ENCODE results near the gene TSHZ1. TPM values are rescaled to one million over a fixed set of nuclear protein-coding genes. Genes with fewer than 3 reads are reported as not detected.
A peak's percentile ranks its signal among the peaks of the same experiment; 100 is the strongest.

Gene TSHZ1, protein sequence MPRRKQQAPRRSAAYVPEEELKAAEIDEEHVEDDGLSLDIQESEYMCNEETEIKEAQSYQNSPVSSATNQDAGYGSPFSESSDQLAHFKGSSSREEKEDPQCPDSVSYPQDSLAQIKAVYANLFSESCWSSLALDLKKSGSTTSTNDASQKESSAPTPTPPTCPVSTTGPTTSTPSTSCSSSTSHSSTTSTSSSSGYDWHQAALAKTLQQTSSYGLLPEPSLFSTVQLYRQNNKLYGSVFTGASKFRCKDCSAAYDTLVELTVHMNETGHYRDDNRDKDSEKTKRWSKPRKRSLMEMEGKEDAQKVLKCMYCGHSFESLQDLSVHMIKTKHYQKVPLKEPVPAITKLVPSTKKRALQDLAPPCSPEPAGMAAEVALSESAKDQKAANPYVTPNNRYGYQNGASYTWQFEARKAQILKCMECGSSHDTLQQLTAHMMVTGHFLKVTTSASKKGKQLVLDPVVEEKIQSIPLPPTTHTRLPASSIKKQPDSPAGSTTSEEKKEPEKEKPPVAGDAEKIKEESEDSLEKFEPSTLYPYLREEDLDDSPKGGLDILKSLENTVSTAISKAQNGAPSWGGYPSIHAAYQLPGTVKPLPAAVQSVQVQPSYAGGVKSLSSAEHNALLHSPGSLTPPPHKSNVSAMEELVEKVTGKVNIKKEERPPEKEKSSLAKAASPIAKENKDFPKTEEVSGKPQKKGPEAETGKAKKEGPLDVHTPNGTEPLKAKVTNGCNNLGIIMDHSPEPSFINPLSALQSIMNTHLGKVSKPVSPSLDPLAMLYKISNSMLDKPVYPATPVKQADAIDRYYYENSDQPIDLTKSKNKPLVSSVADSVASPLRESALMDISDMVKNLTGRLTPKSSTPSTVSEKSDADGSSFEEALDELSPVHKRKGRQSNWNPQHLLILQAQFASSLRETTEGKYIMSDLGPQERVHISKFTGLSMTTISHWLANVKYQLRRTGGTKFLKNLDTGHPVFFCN (N-terminal part only)
- total RNA-seq (16.0 TPM), polyA plus RNA-seq (ENCODE audit: insufficient read depth in 1 of 8, insufficient read length in 8 of 8, low replicate concordance in 1 of 8) (10 to 100 TPM; 19.7 to 31.8 (median 26.3) TPM)
- long read RNA-seq, donor 1, full-length matches to known transcripts, result 17 of 17 reads
- long read RNA-seq, donor 1, partial matches to known transcripts, result 0 of 17 reads
- long read RNA-seq, donor 1, other reads (novel, unspliced or antisense), result 0 of 17 reads
- long read RNA-seq, donor 2, full-length matches to known transcripts, result 3 of 3 reads
- long read RNA-seq, donor 2, partial matches to known transcripts, result 0 of 3 reads
- long read RNA-seq, donor 2, other reads (novel, unspliced or antisense), result 0 of 3 reads
- long read RNA-seq, donor 3, full-length matches to known transcripts, result 35 of 55 reads
- long read RNA-seq, donor 3, partial matches to known transcripts, result 20 of 55 reads
- long read RNA-seq, donor 3, other reads (novel, unspliced or antisense), result 0 of 55 reads
- long read RNA-seq, donor 4, full-length matches to known transcripts, result 33 of 33 reads
- long read RNA-seq, donor 4, partial matches to known transcripts, result 0 of 33 reads
- long read RNA-seq, donor 4, other reads (novel, unspliced or antisense), result 0 of 33 reads
- long read RNA-seq, donor 5, full-length matches to known transcripts, result 56 of 56 reads
- long read RNA-seq, donor 5, partial matches to known transcripts, result 0 of 56 reads
- long read RNA-seq, donor 5, other reads (novel, unspliced or antisense), result 0 of 56 reads
- long read RNA-seq, donor 6, full-length matches to known transcripts, result 40 of 40 reads
- long read RNA-seq, donor 6, partial matches to known transcripts, result 0 of 40 reads
- long read RNA-seq, donor 6, other reads (novel, unspliced or antisense), result 0 of 40 reads
- long read RNA-seq, donor 7, full-length matches to known transcripts, result 30 of 36 reads
- long read RNA-seq, donor 7, partial matches to known transcripts, result 6 of 36 reads
- long read RNA-seq, donor 7, other reads (novel, unspliced or antisense), result 0 of 36 reads
- long read RNA-seq, donor 8, full-length matches to known transcripts, result 33 of 33 reads
- long read RNA-seq, donor 8, partial matches to known transcripts, result 0 of 33 reads
- long read RNA-seq, donor 8, other reads (novel, unspliced or antisense), result 0 of 33 reads
- long read RNA-seq, donor 9, full-length matches to known transcripts, result 36 of 36 reads
- long read RNA-seq, donor 9, partial matches to known transcripts, result 0 of 36 reads
- long read RNA-seq, donor 9, other reads (novel, unspliced or antisense), result 0 of 36 reads
- long read RNA-seq, donor 10, full-length matches to known transcripts, result 39 of 46 reads
- long read RNA-seq, donor 10, partial matches to known transcripts, result 7 of 46 reads
- long read RNA-seq, donor 10, other reads (novel, unspliced or antisense), result 0 of 46 reads
- long read RNA-seq, donor 11, full-length matches to known transcripts, result 40 of 40 reads
- long read RNA-seq, donor 11, partial matches to known transcripts, result 0 of 40 reads
- long read RNA-seq, donor 11, other reads (novel, unspliced or antisense), result 0 of 40 reads

GRCh38 chr18:75210274-75211001 lies at the start of gene TSHZ1:
TSHZ1 (plus strand) TSS chr18:75210797; CDS start chr18:75211877, 1,080 bp downstream.
- H3K4me3 ChIP-seq (ENCODE audit: low read length), result peak within 1 kb of the TSS; percentile 95
- peaks cover 30% of the 10 kb centered on the region for H3K4me1 ChIP-seq (ENCODE audit: control insufficient read depth, insufficient read depth, low read length)
- peak within 1 kb of the TSS; percentile 98 for H3K27ac ChIP-seq (ENCODE audit: low read length)
- H3K36me3 ChIP-seq (ENCODE audit: control insufficient read depth, insufficient read depth, low read length), result peaks cover 2% of the 10 kb centered on the region
- no peaks in the 10 kb centered on the region for H3K9me3 ChIP-seq (replicated peaks; ENCODE audit: control insufficient read depth, low read depth, low read length)
- DNase-seq, result peak; percentile 98
- WGBS (ENCODE audit: insufficient coverage), result no CpG with 5 or more reads among the region's 15 CpGs
- no peaks in the 10 kb centered on the region for H3K27me3 ChIP-seq (ENCODE audit: control insufficient read depth, insufficient read depth, low read length)

DNA sequence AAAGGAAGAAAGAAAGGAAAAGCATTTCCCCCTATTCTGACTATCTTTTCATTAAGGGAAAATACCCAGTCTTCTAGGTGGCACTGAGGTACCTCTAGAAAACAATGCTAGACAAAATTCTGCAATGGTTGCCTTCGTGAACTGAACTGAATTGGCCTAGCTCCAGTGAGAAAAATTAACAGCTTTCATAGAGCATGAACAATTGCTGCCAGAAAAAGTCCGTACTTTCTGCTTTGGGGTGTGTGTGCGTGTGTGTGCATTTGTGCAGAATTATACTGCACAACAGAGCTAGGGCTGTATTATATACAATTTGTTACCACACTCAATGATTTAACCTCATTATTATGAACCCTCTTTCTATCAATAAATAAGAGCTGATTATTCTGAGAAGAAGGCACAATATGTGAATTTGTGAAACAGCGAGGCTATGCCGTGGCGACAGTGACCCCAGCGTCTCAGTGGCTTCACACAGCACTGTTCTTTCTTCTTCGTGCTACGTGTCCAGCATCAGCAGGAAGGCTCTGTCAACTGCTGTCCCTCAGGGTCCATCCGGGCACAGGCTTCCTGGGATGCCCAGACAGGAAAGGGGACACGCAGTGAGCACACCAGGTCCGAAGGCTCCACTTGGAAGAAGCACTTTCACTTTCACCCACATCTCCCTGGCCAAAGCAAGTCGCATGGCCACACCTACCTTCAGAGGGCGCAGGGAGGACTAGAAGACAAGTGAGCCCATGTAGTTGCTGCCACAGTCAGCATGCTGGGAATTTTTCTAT lies 49.2 kb upstream of the TSHZ1 start:
- peak overlapping the region; percentile 12 for H3K4me3 ChIP-seq (ENCODE audit: low read length)
- peak; percentile 17 for DNase-seq
- WGBS (ENCODE audit: insufficient coverage), result 81% methylated on average over 9 of the region's 14 CpGs
- H3K4me1 ChIP-seq (ENCODE audit: control insufficient read depth, insufficient read depth, low read length), result peaks cover 13% of the 10 kb centered on the region
- H3K9me3 ChIP-seq (replicated peaks; ENCODE audit: control insufficient read depth, low read depth, low read length), result peaks cover 3% of the 10 kb centered on the region
- peaks cover 5% of the 10 kb centered on the region for H3K27me3 ChIP-seq (ENCODE audit: control insufficient read depth, insufficient read depth, low read length)
- H3K27ac ChIP-seq (ENCODE audit: low read length), result no peak overlapping the region
- H3K36me3 ChIP-seq (ENCODE audit: control insufficient read depth, insufficient read depth, low read length), result no peaks in the 10 kb centered on the region

DNA sequence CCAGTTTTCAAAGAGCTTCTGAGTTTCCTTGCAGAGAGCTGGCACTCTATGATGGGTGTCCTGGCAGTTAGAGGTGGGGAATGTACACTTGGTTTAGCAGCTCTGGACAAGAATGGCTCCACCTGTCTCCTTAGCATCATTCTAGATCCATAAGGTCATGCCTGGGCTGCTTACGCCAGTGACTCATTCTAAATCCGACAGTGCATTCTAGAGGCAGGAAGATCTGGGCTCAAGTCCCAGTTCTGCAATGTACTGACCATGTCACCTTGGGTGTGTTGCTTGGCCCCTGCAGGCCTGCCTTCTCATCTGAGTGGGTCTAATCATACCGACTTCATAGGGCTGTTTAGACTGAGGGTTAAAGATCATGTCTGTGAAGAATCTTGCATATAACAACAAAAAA lies 48.1 kb upstream of the TSHZ1 start:
- peaks cover 5% of the 10 kb centered on the region for H3K27me3 ChIP-seq (ENCODE audit: control insufficient read depth, insufficient read depth, low read length)
- H3K27ac ChIP-seq (ENCODE audit: low read length), result no peak overlapping the region
- H3K4me3 ChIP-seq (ENCODE audit: low read length), result no peak overlapping the region
- WGBS (ENCODE audit: insufficient coverage), result 57% methylated on average over 2 of the region's 3 CpGs
- H3K4me1 ChIP-seq (ENCODE audit: control insufficient read depth, insufficient read depth, low read length), result peaks cover 13% of the 10 kb centered on the region
- H3K36me3 ChIP-seq (ENCODE audit: control insufficient read depth, insufficient read depth, low read length), result no peaks in the 10 kb centered on the region
- H3K9me3 ChIP-seq (replicated peaks; ENCODE audit: control insufficient read depth, low read depth, low read length), result peaks cover 3% of the 10 kb centered on the region
- DNase-seq, result peak; percentile 65

DNA sequence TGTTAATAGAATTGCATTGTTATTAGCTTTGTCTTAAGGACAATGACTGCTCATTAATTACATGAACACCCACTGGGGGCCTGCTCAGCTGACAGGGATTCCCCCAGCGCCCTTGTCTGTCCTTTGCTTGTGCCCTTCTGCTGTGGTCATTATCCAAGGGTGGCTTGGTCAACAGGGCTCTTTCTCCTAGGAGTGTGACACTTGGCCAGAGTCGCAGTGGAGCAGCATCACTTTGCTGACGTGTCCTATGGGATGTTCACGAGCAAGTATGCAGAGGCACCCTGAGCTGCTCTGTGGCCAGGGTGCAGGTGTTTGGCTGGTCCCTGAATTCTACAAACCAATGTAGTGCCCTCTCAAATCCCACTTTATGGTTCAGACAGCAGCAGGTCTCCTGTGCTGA lies 47.6 kb upstream of the TSHZ1 start:
- H3K4me1 ChIP-seq (ENCODE audit: control insufficient read depth, insufficient read depth, low read length), result peaks cover 13% of the 10 kb centered on the region
- peaks cover 7% of the 10 kb centered on the region for H3K27me3 ChIP-seq (ENCODE audit: control insufficient read depth, insufficient read depth, low read length)
- DNase-seq, result no peak
- no peak overlapping the region for H3K27ac ChIP-seq (ENCODE audit: low read length)
- no peaks in the 10 kb centered on the region for H3K36me3 ChIP-seq (ENCODE audit: control insufficient read depth, insufficient read depth, low read length)
- 93% methylated on average over 4 of the region's 4 CpGs for WGBS (ENCODE audit: insufficient coverage)
- peaks cover 3% of the 10 kb centered on the region for H3K9me3 ChIP-seq (replicated peaks; ENCODE audit: control insufficient read depth, low read depth, low read length)
- H3K4me3 ChIP-seq (ENCODE audit: low read length), result no peak overlapping the region

- H3K27ac ChIP-seq (ENCODE audit: low read length), result no peak overlapping the region
- 88% methylated on average over 1 of the region's 4 CpGs for WGBS (ENCODE audit: insufficient coverage)
- no peak overlapping the region for H3K4me3 ChIP-seq (ENCODE audit: low read length)
- peaks cover 13% of the 10 kb centered on the region for H3K4me1 ChIP-seq (ENCODE audit: control insufficient read depth, insufficient read depth, low read length)
- peaks cover 7% of the 10 kb centered on the region for H3K27me3 ChIP-seq (ENCODE audit: control insufficient read depth, insufficient read depth, low read length)
- peaks cover 3% of the 10 kb centered on the region for H3K9me3 ChIP-seq (replicated peaks; ENCODE audit: control insufficient read depth, low read depth, low read length)
- H3K36me3 ChIP-seq (ENCODE audit: control insufficient read depth, insufficient read depth, low read length), result no peaks in the 10 kb centered on the region
- DNase-seq, result no peak
Observed at GRCh38 chr18:75163736-75164135, 46.9 kb upstream of the TSHZ1 start.

GRCh38 chr18:75164479-75164878 lies 46.1 kb upstream of the TSHZ1 start:
- Histone ChIP-seq H3K27me3 (ENCODE audit: control insufficient read depth, insufficient read depth, low read length) (peaks cover 7% of the 10 kb centered on the region), H3K27ac (ENCODE audit: low read length) (no peak overlapping the region), H3K36me3 (ENCODE audit: control insufficient read depth, insufficient read depth, low read length) (no peaks in the 10 kb centered on the region), H3K4me1 (ENCODE audit: control insufficient read depth, insufficient read depth, low read length) (peaks cover 13% of the 10 kb centered on the region), H3K9me3 (replicated peaks; ENCODE audit: control insufficient read depth, low read depth, low read length) (peaks cover 3% of the 10 kb centered on the region), H3K4me3 (ENCODE audit: low read length) (no peak overlapping the region)
- WGBS (ENCODE audit: insufficient coverage), result no CpG with 5 or more reads among the region's 3 CpGs
- DNase-seq, result no peak

DNA sequence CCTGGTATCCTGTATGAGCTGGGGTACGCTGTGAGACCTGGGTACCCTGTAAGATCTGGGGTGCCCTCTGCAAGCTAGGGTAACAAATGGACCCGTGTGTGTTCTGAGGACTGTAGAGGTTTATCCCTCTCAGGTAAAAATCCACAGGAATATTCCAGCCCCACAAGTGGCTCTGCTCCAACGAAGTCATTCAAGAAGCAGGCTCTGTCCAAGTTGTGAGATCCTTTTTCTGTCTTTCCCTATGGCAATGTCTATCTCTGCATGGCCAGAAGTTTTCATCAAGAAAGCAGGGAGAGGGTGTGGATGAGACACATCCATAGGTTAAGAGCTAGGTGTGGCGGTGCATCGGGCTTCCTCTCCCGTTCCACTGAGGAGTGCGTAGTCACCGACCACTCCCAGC lies 44.7 kb upstream of the TSHZ1 start:
- Histone ChIP-seq H3K27me3 (ENCODE audit: control insufficient read depth, insufficient read depth, low read length) (peaks cover 2% of the 10 kb centered on the region), H3K4me3 (ENCODE audit: low read length) (no peak overlapping the region), H3K9me3 (replicated peaks; ENCODE audit: control insufficient read depth, low read depth, low read length) (peaks cover 3% of the 10 kb centered on the region), H3K27ac (ENCODE audit: low read length) (no peak overlapping the region), H3K36me3 (ENCODE audit: control insufficient read depth, insufficient read depth, low read length) (no peaks in the 10 kb centered on the region), H3K4me1 (ENCODE audit: control insufficient read depth, insufficient read depth, low read length) (peaks cover 15% of the 10 kb centered on the region)
- DNase-seq, result no peak
- WGBS (ENCODE audit: insufficient coverage), result 90% methylated on average over 2 of the region's 8 CpGs

Measured in muscle of leg (tissue), 16 donors.